ENCODE results near the gene USP54. TPM values are rescaled to one million over a fixed set of nuclear protein-coding genes. Genes with fewer than 3 reads are reported as not detected.

The USP54 gene
- total RNA-seq, 1 experiment from 2014 or later = 45.8 TPM

DNA sequence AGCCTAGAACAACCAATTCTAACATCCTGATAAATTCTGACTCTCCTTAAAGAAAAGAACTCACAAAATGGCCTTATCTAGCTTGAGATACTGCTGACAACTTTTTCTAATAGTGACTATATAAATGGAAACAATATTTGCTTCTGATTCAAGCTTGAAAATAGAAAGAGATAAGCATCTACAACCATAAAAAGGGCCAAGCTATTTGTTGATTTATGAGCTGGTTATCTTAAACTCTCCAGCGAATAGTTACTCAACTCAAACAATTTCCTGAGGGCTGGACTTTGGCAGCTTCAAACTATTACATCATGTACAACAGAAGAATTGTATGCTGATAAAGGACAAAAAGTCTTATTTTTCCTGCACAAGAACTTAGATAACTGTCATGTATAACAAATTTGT is 4.6 kb downstream of the USP54 start:
- Mint-ChIP-seq H3K9me3 (ENCODE audit: unreplicated experiment) (peaks cover 10% of the 10 kb centered on the region), H3K27me3 (ENCODE audit: insufficient read depth, unreplicated experiment) (no peaks in the 10 kb centered on the region), H3K36me3 (ENCODE audit: insufficient read depth, unreplicated experiment) (peaks cover 18% of the 10 kb centered on the region), H3K27ac (ENCODE audit: unreplicated experiment) (peak overlapping the region; percentile 39), H3K4me3 (ENCODE audit: unreplicated experiment) (peak overlapping the region; percentile 37), H3K4me1 (ENCODE audit: low read depth, unreplicated experiment) (peaks cover 56% of the 10 kb centered on the region)
- no TSS peak for BruUV-seq (replicated peaks)
- intact Hi-C loops (cut with micrococcal nuclease; ENCODE audit: unreplicated experiment) = loop anchor here (1.0 to 5.0 kb wide), 6 partner anchors 10 to 1735 kb away; partner anchors contain the start of genes MYOZ1, PPP3CB and PSAP
- ChIA-PET CTCF (interaction anchor here (1.1 to 2.0 kb wide), 3 partner anchors 9 to 1735 kb away, joined by 4 to 18 read pairs (median 7); partner anchors contain the start of gene PSAP), POLR2A (interaction anchor here (0.5 to 1.4 kb wide), 6 partner anchors 11 to 1735 kb away, joined by 3 to 7 read pairs (median 6); partner anchors contain the start of gene PSAP)
- Histone ChIP-seq H3K27me3 (replicated peaks; ENCODE audit: control insufficient read depth, insufficient read depth, low read length) (no peaks in the 10 kb centered on the region), H3K4me3 (ENCODE audit: low read depth, low read length) (no peak overlapping the region), H3K9me3 (peaks cover 5% of the 10 kb centered on the region; the same call in 1 of the 2 replicates), H3K36me3 (ENCODE audit: control insufficient read depth, insufficient read depth, low read length) (no peaks in the 10 kb centered on the region), H3K4me1 (peaks cover 47% of the 10 kb centered on the region)
- DNase-seq = peak; percentile 73 to 84
- TF ChIP-seq, protein P1, sequence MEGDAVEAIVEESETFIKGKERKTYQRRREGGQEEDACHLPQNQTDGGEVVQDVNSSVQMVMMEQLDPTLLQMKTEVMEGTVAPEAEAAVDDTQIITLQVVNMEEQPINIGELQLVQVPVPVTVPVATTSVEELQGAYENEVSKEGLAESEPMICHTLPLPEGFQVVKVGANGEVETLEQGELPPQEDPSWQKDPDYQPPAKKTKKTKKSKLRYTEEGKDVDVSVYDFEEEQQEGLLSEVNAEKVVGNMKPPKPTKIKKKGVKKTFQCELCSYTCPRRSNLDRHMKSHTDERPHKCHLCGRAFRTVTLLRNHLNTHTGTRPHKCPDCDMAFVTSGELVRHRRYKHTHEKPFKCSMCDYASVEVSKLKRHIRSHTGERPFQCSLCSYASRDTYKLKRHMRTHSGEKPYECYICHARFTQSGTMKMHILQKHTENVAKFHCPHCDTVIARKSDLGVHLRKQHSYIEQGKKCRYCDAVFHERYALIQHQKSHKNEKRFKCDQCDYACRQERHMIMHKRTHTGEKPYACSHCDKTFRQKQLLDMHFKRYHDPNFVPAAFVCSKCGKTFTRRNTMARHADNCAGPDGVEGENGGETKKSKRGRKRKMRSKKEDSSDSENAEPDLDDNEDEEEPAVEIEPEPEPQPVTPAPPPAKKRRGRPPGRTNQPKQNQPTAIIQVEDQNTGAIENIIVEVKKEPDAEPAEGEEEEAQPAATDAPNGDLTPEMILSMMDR (IDR thresholded peaks at IDR 0.05; ENCODE audit: insufficient read depth in 1 of 2, low read depth in 1 of 2, low read length in 1 of 2, severe bottlenecking in 1 of 2, unreplicated experiment in 1 of 2) = no peak

DNA sequence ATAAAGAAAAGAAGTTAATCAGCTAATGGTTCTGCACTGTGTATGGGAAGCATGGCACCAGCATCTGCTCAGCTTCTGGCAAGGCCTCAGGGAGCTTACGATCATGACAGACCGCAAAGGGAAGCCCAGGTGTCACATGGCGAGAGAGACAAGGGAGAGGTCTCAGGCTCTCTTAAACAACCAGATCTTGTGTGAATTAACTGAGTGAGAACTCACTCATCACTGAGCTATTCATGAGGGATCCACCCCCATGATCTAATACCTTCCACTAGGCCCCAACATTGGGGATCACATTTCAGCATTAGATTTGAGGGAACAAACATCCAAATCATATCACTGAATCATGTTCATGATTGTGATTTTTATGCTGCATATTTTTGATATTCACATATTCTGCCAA is 5.8 kb downstream of the USP54 start:
- H3K27me3 Mint-ChIP-seq (ENCODE audit: insufficient read depth, unreplicated experiment) = no peaks in the 10 kb centered on the region
- no TSS peak for BruUV-seq (replicated peaks)
- H3K9me3 Mint-ChIP-seq (ENCODE audit: unreplicated experiment) = peaks cover 10% of the 10 kb centered on the region
- ChIA-PET CTCF (interaction anchor here (2.0 kb wide), 1 partner anchor 56 kb away, joined by 18 read pairs; no protein-coding TSS in a partner anchor), POLR2A (interaction anchor here (0.7 kb wide), 1 partner anchor 9 kb away, joined by 3 read pairs; no protein-coding TSS in a partner anchor)
- no peaks in the 10 kb centered on the region for H3K36me3 ChIP-seq (ENCODE audit: control insufficient read depth, insufficient read depth, low read length)
- intact Hi-C loops (cut with micrococcal nuclease; ENCODE audit: unreplicated experiment) = loop anchor here (5.0 kb wide), 1 partner anchor 57 kb away; the partner anchor contains the start of gene MYOZ1
- no peak for DNase-seq
- peak overlapping the region; percentile 58 for H3K27ac Mint-ChIP-seq (ENCODE audit: unreplicated experiment)
- H3K9me3 ChIP-seq = peaks cover 5% of the 10 kb centered on the region; the same call in 1 of the 2 replicates
- peaks cover 43% of the 10 kb centered on the region for H3K4me1 ChIP-seq
- H3K27me3 ChIP-seq (replicated peaks; ENCODE audit: control insufficient read depth, insufficient read depth, low read length) = no peaks in the 10 kb centered on the region
- H3K4me3 ChIP-seq (ENCODE audit: low read depth, low read length) = no peak overlapping the region
- H3K4me1 Mint-ChIP-seq (ENCODE audit: low read depth, unreplicated experiment) = peaks cover 50% of the 10 kb centered on the region
- no peak overlapping the region for H3K4me3 Mint-ChIP-seq (ENCODE audit: unreplicated experiment)
- TF ChIP-seq, protein P1 (IDR thresholded peaks at IDR 0.05; ENCODE audit: insufficient read depth in 1 of 2, low read depth in 1 of 2, low read length in 1 of 2, severe bottlenecking in 1 of 2, unreplicated experiment in 1 of 2) = no peak
- peaks cover 18% of the 10 kb centered on the region for H3K36me3 Mint-ChIP-seq (ENCODE audit: insufficient read depth, unreplicated experiment)

DNA sequence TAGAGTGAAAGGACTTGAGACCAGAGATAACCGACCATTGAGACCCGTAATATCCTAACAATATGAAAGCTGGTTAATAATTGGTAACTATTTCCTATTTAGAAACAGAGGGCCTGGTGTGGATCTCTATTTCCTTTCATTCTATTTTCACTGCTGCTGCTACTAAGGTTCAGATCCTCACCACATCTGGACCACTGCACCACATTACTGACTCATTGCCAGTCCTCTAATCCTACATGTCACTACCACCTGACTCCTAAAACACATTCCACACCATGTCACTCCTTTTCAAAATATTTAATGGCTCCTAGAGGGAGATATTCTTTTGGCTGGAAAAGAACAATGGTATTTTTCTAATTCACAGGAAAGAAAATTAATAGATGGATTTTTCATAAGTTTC is 6.4 kb downstream of the USP54 start:
- CTCF ChIA-PET = no interaction called here
- no peaks in the 10 kb centered on the region for H3K27me3 ChIP-seq (replicated peaks; ENCODE audit: control insufficient read depth, insufficient read depth, low read length)
- intact Hi-C loops (cut with micrococcal nuclease; ENCODE audit: unreplicated experiment) = loop anchor here (5.0 kb wide), 1 partner anchor 58 kb away; the partner anchor contains the start of gene MYOZ1
- H3K4me1 Mint-ChIP-seq (ENCODE audit: low read depth, unreplicated experiment) = peaks cover 45% of the 10 kb centered on the region
- no peaks in the 10 kb centered on the region for H3K27me3 Mint-ChIP-seq (ENCODE audit: insufficient read depth, unreplicated experiment)
- H3K9me3 Mint-ChIP-seq (ENCODE audit: unreplicated experiment) = peaks cover 10% of the 10 kb centered on the region
- no peaks in the 10 kb centered on the region for H3K36me3 ChIP-seq (ENCODE audit: control insufficient read depth, insufficient read depth, low read length)
- peaks cover 5% of the 10 kb centered on the region; the same call in 1 of the 2 replicates for H3K9me3 ChIP-seq
- no peak for DNase-seq
- no peak overlapping the region for H3K4me3 Mint-ChIP-seq (ENCODE audit: unreplicated experiment)
- H3K27ac Mint-ChIP-seq (ENCODE audit: unreplicated experiment) = peak overlapping the region; percentile 58
- no peak overlapping the region for H3K4me3 ChIP-seq (ENCODE audit: low read depth, low read length)
- no TSS peak for BruUV-seq (replicated peaks)
- H3K36me3 Mint-ChIP-seq (ENCODE audit: insufficient read depth, unreplicated experiment) = peaks cover 18% of the 10 kb centered on the region
- peaks cover 43% of the 10 kb centered on the region for H3K4me1 ChIP-seq
- POLR2A ChIA-PET = no interaction called here
- TF ChIP-seq, protein P1 (IDR thresholded peaks at IDR 0.05; ENCODE audit: insufficient read depth in 1 of 2, low read depth in 1 of 2, low read length in 1 of 2, severe bottlenecking in 1 of 2, unreplicated experiment in 1 of 2) = no peak

Data from Caco-2 (cell line).